Subcutaneous adipose tissue (tissue), 4 donors: Measurements from ENCODE around the gene MSH5. TPM values are rescaled to one million over a fixed set of nuclear protein-coding genes. Genes with fewer than 3 reads are reported as not detected.

ENCODE experiments used
- CTCF ChIP-seq: fragments of 450-650 bp; IDR thresholded peaks from one replicate; pipeline ENCODE4 v1.5.1; 2016; ENCODE audit warnings: low read depth, mild to moderate bottlenecking, control low read depth, antibody characterized with exemption, moderate library complexity
- total RNA-seq, 4 donors: library from RNA; depleted of rRNA; stranded (reverse); fragments of >200 nt; gene quantifications; one replicate each; pipeline ENCODE4 v1.1.0, GENCODE V29; 2016

MSH5 gene
- 10 to 100 TPM in 2 of 4 donors, 1 to 10 TPM in 2; 7.5 to 24.5 (median 9.0) TPM for total RNA-seq

GRCh38 chr6:31739639-31740396, at the start of gene MSH5:
TSS of gene MSH5 (plus strand) at chr6:31740005. CDS start at chr6:31740467, 462 bp downstream.
- no peak for TF ChIP-seq CTCF

GRCh38 chr6:31690231-31691077, 49.4 kb upstream of the MSH5 start:
- TF ChIP-seq CTCF: no peak

GRCh38 chr6:31691078-31691463, 48.7 kb upstream of the MSH5 start:
- TF ChIP-seq CTCF: no peak

- TF ChIP-seq CTCF: no peak
These were observed 48.2 kb upstream of the MSH5 start for GRCh38 chr6:31691564-31692108.

GRCh38 chr6:31692353-31692752, 47.5 kb upstream of the MSH5 start:
- no peak for TF ChIP-seq CTCF

GRCh38 chr6:31692886-31693285, 46.9 kb upstream of the MSH5 start:
- no peak for TF ChIP-seq CTCF

GRCh38 chr6:31693535-31693934, 46.3 kb upstream of the MSH5 start:
- TF ChIP-seq CTCF: no peak
